SK-N-MC (cell line): ENCODE data around the gene ASB2.

Experiments used
- EZH2 ChIP-seq: fragments of 200-600 bp; sonication (generic); IDR thresholded peaks from one replicate; pipeline ENCODE4 v1.6.1; 2017; ENCODE audit warnings: antibody characterized with exemption
- POLR2AphosphoS5 ChIP-seq: IDR thresholded peaks from 2 replicates; pipeline ENCODE4 v1.6.1; 2012; ENCODE audit warnings: mild to moderate bottlenecking, low read depth, low read length, borderline replicate concordance

GRCh38 chr14:93950948-93951634, 25.3 kb downstream of the ASB2 start:
- no peak for TF ChIP-seq POLR2AphosphoS5
- TF ChIP-seq EZH2: no peak
